GM12865 (cell line): Measurements from ENCODE around the gene TECRL.

Experiments used
- DNase-seq: peaks from one replicate; pipeline ENCODE4 v3.0.0; 2010; ENCODE audit warnings: low read depth
- H3K4me3 ChIP-seq: 2 replicates; pipeline ENCODE4 v1.5.1; 2011; ENCODE audit warnings: mild to moderate bottlenecking, low read depth, low read length, control low read depth
- CTCF ChIP-seq: IDR thresholded peaks from 2 replicates; pipeline ENCODE4 v1.5.1; 2011; ENCODE audit warnings: low read length, control low read depth, low read depth, inconsistent platforms; ENCODE audit not compliant: insufficient read depth; ENCODE audit errors: missing control alignments

Gene TECRL

GRCh38 chr4:64361399-64361740 lies 47.9 kb downstream of the TECRL start:
- H3K4me3 ChIP-seq = no peak overlapping the region
- no peak for DNase-seq
- no peak for TF ChIP-seq CTCF

- H3K4me3 ChIP-seq = no peak overlapping the region
- TF ChIP-seq CTCF = no peak
- no peak for DNase-seq
Observed at GRCh38 chr4:64360664-64361398, 48.4 kb downstream of the TECRL start.

DNA sequence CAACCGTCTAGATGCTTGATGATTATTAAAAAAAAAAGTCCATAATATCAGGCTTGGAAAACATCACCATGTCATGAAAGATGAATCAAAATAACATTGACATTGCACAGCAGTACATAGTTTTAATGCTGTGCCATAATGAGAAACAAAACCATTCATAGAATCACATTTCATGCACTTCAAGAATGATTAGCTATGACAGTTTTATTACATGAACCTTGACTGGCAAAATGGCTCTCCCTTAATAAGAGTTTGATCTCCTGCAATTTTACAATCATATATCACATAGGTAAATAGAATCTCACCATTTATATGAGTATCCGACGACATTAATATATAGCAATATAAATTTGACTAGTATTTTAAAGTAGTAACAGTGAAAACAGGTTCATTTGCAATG lies 49.8 kb downstream of the TECRL start:
- no peak for DNase-seq
- TF ChIP-seq CTCF = no peak
- H3K4me3 ChIP-seq = no peak overlapping the region

DNA sequence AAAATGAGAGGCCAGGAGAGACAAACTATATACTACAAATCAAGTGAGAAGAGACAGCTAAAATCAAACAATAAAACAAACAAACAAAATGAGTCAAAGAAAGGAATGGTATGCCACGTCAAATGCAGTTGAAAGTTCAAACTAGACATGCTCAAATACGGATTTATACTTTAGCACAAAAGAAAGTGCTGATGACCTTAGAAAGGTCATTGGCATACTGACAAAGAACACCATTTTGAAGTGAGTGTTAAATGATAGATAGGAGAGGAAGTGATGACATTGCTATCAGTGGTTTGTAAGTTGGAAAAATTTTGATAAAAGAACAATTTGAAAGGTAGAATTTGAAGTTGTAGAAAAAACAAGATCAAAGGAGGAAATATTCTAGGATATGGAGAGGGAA lies 55.3 kb downstream of the TECRL start:
- H3K4me3 ChIP-seq = no peak overlapping the region
- no peak for TF ChIP-seq CTCF
- no peak for DNase-seq

- DNase-seq = no peak
- H3K4me3 ChIP-seq = no peak overlapping the region
- TF ChIP-seq CTCF = no peak
Observed at GRCh38 chr4:64341711-64342110, 67.5 kb downstream of the TECRL start.

DNA sequence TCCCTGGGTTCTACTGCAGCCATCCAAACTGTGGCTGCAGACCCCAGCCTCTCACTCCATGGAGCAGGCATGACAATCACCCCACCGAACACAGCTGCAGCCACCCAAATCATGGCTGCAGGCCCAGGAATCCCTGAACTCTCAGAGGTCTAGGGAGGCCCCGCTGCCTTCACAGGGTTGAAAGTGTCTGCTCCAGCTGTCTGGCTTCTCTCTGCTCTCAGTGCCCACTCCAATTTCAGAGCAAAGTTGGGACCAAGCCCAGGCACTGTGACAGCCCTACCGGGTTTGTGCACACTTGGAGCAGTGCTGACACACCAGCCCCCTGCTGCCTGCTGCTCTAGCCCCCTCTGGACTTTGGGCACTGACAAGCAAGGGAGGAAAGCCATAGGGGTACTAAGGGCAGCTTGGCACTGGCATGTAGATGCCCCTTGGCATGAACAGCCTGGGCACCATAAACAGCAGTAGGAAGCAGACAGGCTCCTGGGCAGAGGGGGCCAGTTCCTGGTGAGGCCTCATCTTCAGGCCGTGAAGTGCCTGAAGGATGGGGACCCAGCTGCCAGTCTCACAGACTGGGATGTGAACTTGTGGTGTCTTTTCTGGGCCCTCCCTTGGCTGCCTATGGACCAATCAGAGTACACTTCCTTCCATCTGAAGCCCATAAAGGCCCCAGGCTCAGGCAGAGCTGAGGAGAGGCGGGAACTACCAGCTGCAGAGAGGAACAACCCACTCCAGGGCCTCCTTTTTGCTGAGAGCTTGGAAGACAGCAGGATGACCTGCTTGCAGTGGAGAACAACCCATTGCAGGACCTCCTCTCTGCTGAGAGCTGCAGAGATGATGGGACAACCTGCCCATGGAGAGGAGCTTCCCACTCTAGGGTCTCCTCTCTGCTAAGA lies 68.8 kb downstream of the TECRL start:
- TF ChIP-seq CTCF = no peak

GRCh38 chr4:64334964-64335363 lies 74.3 kb downstream of the TECRL start:
- TF ChIP-seq CTCF = no peak
- no peak for DNase-seq
- H3K4me3 ChIP-seq = no peak overlapping the region

More for the DNA sequence above, 68.8 kb downstream of the TECRL start:
- DNase-seq = no peak
- H3K4me3 ChIP-seq = no peak overlapping the region
